ENCODE results near the gene SEM1.
"Not testable (repeated sequence)": the region's sequence is repeated elsewhere in the genome, so short reads cannot be mapped to it uniquely, and the experiment has no call there.

SEM1 gene

DNA sequence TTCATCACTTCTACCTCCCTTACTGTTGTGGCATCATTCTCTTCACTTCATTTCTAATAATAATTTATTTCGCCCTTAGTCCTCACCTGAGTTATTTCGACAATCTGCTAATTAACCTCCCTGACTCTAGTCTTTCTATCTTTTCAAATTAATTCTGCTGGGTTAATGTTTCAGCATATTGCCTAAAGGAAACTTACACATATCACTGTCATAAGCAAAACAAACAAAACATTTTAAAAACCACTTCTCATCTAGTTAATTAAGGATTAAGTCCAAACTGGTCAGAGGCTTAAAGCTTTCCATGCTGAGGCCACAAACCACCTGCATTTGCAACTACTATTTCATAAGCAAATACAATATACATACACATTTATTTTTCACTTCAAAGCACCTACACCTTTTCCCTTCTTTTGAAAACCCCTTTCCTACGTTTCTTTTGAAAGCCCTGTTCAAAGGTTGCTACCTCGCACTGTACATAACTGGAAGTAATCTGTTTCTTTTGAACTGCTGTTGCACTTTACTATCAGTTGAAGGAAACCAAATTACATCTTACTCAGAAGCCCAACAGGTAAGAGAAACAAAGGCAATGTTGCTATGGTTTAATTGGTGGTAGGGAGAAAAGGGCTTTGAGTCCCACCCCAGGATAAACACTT lies 10.3 kb downstream of the SEM1 start:
- no peak overlapping the region for H3K4me3 ChIP-seq (ENCODE audit: low read depth, low read length)
- TF ChIP-seq POLR2A (IDR thresholded peaks at IDR 0.05; ENCODE audit: extremely low read depth, insufficient read length) = no peak
- TF ChIP-seq CTCF (IDR thresholded peaks at IDR 0.05; ENCODE audit: low read depth, low read length) = no peak
- TF ChIP-seq MYC (IDR thresholded peaks at IDR 0.05; ENCODE audit: low read depth, low read length) = no peak
- TF ChIP-seq MAX (IDR thresholded peaks at IDR 0.05; ENCODE audit: low read depth, low read length) = no peak
- DNase-seq (ENCODE audit: low read depth) = no peak

- not testable (repeated sequence) for H3K4me3 ChIP-seq (ENCODE audit: low read depth, low read length); DNase-seq (ENCODE audit: low read depth)
These were observed 11.2 kb downstream of the SEM1 start for GRCh38 chr7:96698449-96698848.

GRCh38 chr7:96697822-96698221 lies 11.8 kb downstream of the SEM1 start:
- TF ChIP-seq CTCF (IDR thresholded peaks at IDR 0.05; ENCODE audit: low read depth, low read length) (no peak), MAX (IDR thresholded peaks at IDR 0.05; ENCODE audit: low read depth, low read length) (no peak), POLR2A (IDR thresholded peaks at IDR 0.05; ENCODE audit: extremely low read depth, insufficient read length) (no peak), MYC (IDR thresholded peaks at IDR 0.05; ENCODE audit: low read depth, low read length) (no peak)
- DNase-seq (ENCODE audit: low read depth) = no peak

GRCh38 chr7:96695581-96695980 lies 14.1 kb downstream of the SEM1 start:
- H3K4me3 ChIP-seq (ENCODE audit: low read depth, low read length) = no peak overlapping the region
- TF ChIP-seq MYC (IDR thresholded peaks at IDR 0.05; ENCODE audit: low read depth, low read length) (no peak), MAX (IDR thresholded peaks at IDR 0.05; ENCODE audit: low read depth, low read length) (no peak), CTCF (IDR thresholded peaks at IDR 0.05; ENCODE audit: low read depth, low read length) (no peak), POLR2A (IDR thresholded peaks at IDR 0.05; ENCODE audit: extremely low read depth, insufficient read length) (no peak)
- no peak for DNase-seq (ENCODE audit: low read depth)

More at GRCh38 chr7:96697822-96698221, 11.8 kb downstream of the SEM1 start:
- H3K4me3 ChIP-seq (ENCODE audit: low read depth, low read length) = no peak overlapping the region

DNA sequence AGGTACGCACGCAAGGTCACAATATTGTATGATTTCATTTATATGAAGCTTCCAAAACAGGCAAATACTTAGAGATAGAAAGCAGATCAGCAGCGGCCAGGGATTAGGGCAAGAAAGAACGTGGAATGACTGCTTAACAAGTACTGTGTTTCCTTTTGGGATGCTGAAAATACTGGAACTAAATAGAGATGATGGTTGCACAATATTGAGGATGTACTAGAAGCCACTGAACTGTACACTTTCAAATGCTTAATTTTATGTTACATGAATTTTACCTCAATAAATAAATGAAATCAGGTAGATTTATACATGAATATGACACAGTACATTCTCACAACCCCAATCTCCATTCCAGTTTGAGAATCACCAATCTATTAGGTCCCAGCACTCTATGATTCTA lies 15.6 kb downstream of the SEM1 start:
- TF ChIP-seq CTCF (IDR thresholded peaks at IDR 0.05; ENCODE audit: low read depth, low read length) = no peak
- TF ChIP-seq MAX (IDR thresholded peaks at IDR 0.05; ENCODE audit: low read depth, low read length) = no peak
- no peak for TF ChIP-seq MYC (IDR thresholded peaks at IDR 0.05; ENCODE audit: low read depth, low read length)
- no peak for TF ChIP-seq POLR2A (IDR thresholded peaks at IDR 0.05; ENCODE audit: extremely low read depth, insufficient read length)
- DNase-seq (ENCODE audit: low read depth) = no peak

DNA sequence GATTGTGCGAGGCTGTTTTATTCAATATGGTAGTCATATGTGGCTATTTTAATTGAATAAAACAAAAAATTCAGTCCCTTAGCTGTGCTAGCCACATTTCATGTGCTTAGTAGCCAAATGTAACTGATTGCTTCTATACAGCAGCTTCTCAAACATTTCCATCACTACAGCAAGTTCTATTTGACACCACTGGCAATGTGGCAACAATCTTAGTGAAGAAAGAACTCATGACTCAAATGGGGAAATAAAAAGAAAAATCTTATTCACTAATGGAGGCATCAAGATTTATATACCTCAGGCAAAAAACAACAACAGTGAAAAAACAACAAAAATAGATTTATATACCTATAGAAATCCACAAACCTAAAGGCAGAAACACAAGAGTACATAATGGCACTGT lies 17.9 kb downstream of the SEM1 start:
- no peak overlapping the region for H3K4me3 ChIP-seq (ENCODE audit: low read depth, low read length)
- no peak for TF ChIP-seq CTCF (IDR thresholded peaks at IDR 0.05; ENCODE audit: low read depth, low read length)
- TF ChIP-seq POLR2A (IDR thresholded peaks at IDR 0.05; ENCODE audit: extremely low read depth, insufficient read length) = no peak
- no peak for TF ChIP-seq MYC (IDR thresholded peaks at IDR 0.05; ENCODE audit: low read depth, low read length)
- TF ChIP-seq MAX (IDR thresholded peaks at IDR 0.05; ENCODE audit: low read depth, low read length) = no peak
- no peak for DNase-seq (ENCODE audit: low read depth)

More for the DNA sequence above, 15.6 kb downstream of the SEM1 start:
- H3K4me3 ChIP-seq (ENCODE audit: low read depth, low read length) = no peak overlapping the region
